Caco-2 (cell line): ENCODE measurements around the gene RAB3B. TPM values are rescaled to one million over a fixed set of nuclear protein-coding genes. Genes with fewer than 3 reads are reported as not detected.

Experiments used
- BruUV-seq: library from RNA; stranded (reverse); fragments of 400-500 nt; replicated peaks from 2 replicates; lab custom pipeline; 2021; lab: Mats Ljungman, UMichigan
- CTCF ChIA-PET: fragments of 300-600 bp; sonication (Branson Sonifier 250); formaldehyde crosslinking; loops from one replicate; lab custom pipeline; 2022; ENCODE audit warnings: antibody characterized with exemption; lab: Charles Lee
- POLR2A ChIA-PET: fragments of 300-600 bp; sonication (Branson Sonifier 250); formaldehyde crosslinking; loops from one replicate; lab custom pipeline; 2022; ENCODE audit warnings: antibody characterized with exemption; lab: Charles Lee
- DNase-seq, 2 experiments: peaks; one replicate each; pipeline versions ENCODE4 v3.0.0 to v3.0.0-alpha.2; 2020 to 2022
- H3K27me3 ChIP-seq: replicated peaks from 2 replicates; pipeline ENCODE4 v1.6.0; 2011; ENCODE audit warnings: low read length; ENCODE audit not compliant: control insufficient read depth, insufficient read depth
- H3K36me3 ChIP-seq: 2 replicates; pipeline ENCODE4 v1.5.1; 2011; ENCODE audit warnings: low read length; ENCODE audit not compliant: control insufficient read depth, insufficient read depth
- H3K4me1 ChIP-seq: fragments of 250-450 bp; sonication (Bioruptor Pico); 2 replicates; pipeline ENCODE4 v1.5.1; 2020; ENCODE audit warnings: mild to moderate bottlenecking
- H3K4me3 ChIP-seq: 2 replicates; pipeline ENCODE4 v1.5.1; 2011; ENCODE audit warnings: low read depth, mild to moderate bottlenecking, control low read depth, low read length
- H3K9me3 ChIP-seq: fragments of 250-450 bp; sonication (Bioruptor Pico); 2 replicates; pipeline ENCODE4 v1.5.1; 2020; ENCODE audit warnings: mild to moderate bottlenecking, moderate library complexity
- H3K27ac Mint-ChIP-seq: one replicate; pipeline ENCODE4 v1.8.0; 2022; ENCODE audit warnings: mixed read lengths; ENCODE audit not compliant: unreplicated experiment
- H3K27me3 Mint-ChIP-seq: one replicate; pipeline ENCODE4 v1.8.0; 2022; ENCODE audit warnings: mixed read lengths; ENCODE audit not compliant: insufficient read depth, unreplicated experiment
- H3K36me3 Mint-ChIP-seq: one replicate; pipeline ENCODE4 v1.8.0; 2022; ENCODE audit warnings: mild to moderate bottlenecking, mixed read lengths; ENCODE audit not compliant: insufficient read depth, unreplicated experiment
- H3K4me1 Mint-ChIP-seq: one replicate; pipeline ENCODE4 v1.8.0; 2022; ENCODE audit warnings: low read depth, mixed read lengths; ENCODE audit not compliant: unreplicated experiment
- H3K4me3 Mint-ChIP-seq: one replicate; pipeline ENCODE4 v1.8.0; 2022; ENCODE audit warnings: mild to moderate bottlenecking, moderate library complexity, mixed read lengths; ENCODE audit not compliant: unreplicated experiment
- H3K9me3 Mint-ChIP-seq: one replicate; pipeline ENCODE4 v1.8.0; 2022; ENCODE audit warnings: mixed read lengths; ENCODE audit not compliant: unreplicated experiment
- intact Hi-C: fragments of 100-400 bp; cut with micrococcal nuclease; formaldehyde crosslinking; loops from one replicate; pipeline ENCODE4 v1.10.0; 2022; ENCODE audit not compliant: unreplicated experiment
- total RNA-seq: library from RNA; stranded (reverse); gene quantifications from 2 replicates; pipeline ENCODE4 v1.2.3, GENCODE V29; 2022
- TF ChIP-seq, protein P1 (sequence below), 2 experiments: fragments of 200-600 bp in 1 of 2; IDR thresholded peaks; 1 replicate in 1 of 2; 2 replicates in 1 of 2; pipeline versions ENCODE4 v1.5.1 to v1.8.0; 2011 to 2022; ENCODE audit warnings: antibody characterized with exemption in 1 of 2, control low read depth in 1 of 2, inconsistent platforms in 1 of 2, low read depth in 1 of 2, low read length in 1 of 2, mild to moderate bottlenecking in 1 of 2, moderate library complexity in 1 of 2; ENCODE audit not compliant: insufficient read depth in 1 of 2, severe bottlenecking in 1 of 2, unreplicated experiment in 1 of 2

RAB3B gene
- total RNA-seq, 1 experiment from 2014 or later, result 11.6 TPM

- intact Hi-C loops, result no loop called here
- H3K4me1 ChIP-seq, result no peaks in the 10 kb centered on the region
- CTCF ChIA-PET, result interaction anchor here (0.6 to 0.7 kb wide), 2 partner anchors 85 to 217 kb away, joined by 3 to 9 read pairs; no protein-coding TSS in a partner anchor
- Mint-ChIP-seq H3K27ac (no peak overlapping the region), H3K27me3 (no peaks in the 10 kb centered on the region), H3K36me3 (no peaks in the 10 kb centered on the region), H3K4me1 (no peaks in the 10 kb centered on the region), H3K4me3 (no peak overlapping the region), H3K9me3 (no peaks in the 10 kb centered on the region)
- no peaks in the 10 kb centered on the region for H3K9me3 ChIP-seq
- H3K27me3 ChIP-seq, result no peaks in the 10 kb centered on the region
- no peak overlapping the region for H3K4me3 ChIP-seq
- TF ChIP-seq, protein P1, sequence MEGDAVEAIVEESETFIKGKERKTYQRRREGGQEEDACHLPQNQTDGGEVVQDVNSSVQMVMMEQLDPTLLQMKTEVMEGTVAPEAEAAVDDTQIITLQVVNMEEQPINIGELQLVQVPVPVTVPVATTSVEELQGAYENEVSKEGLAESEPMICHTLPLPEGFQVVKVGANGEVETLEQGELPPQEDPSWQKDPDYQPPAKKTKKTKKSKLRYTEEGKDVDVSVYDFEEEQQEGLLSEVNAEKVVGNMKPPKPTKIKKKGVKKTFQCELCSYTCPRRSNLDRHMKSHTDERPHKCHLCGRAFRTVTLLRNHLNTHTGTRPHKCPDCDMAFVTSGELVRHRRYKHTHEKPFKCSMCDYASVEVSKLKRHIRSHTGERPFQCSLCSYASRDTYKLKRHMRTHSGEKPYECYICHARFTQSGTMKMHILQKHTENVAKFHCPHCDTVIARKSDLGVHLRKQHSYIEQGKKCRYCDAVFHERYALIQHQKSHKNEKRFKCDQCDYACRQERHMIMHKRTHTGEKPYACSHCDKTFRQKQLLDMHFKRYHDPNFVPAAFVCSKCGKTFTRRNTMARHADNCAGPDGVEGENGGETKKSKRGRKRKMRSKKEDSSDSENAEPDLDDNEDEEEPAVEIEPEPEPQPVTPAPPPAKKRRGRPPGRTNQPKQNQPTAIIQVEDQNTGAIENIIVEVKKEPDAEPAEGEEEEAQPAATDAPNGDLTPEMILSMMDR (IDR thresholded peaks at IDR 0.05; ENCODE audit: insufficient read depth in 1 of 2, low read depth in 1 of 2, low read length in 1 of 2, severe bottlenecking in 1 of 2, unreplicated experiment in 1 of 2), result no peak
- DNase-seq, result no peak
- BruUV-seq, result no TSS peak
- POLR2A ChIA-PET, result no interaction called here
- no peaks in the 10 kb centered on the region for H3K36me3 ChIP-seq
These were observed 83.3 kb downstream of the RAB3B start for GRCh38 chr1:51907079-51907702.

DNA sequence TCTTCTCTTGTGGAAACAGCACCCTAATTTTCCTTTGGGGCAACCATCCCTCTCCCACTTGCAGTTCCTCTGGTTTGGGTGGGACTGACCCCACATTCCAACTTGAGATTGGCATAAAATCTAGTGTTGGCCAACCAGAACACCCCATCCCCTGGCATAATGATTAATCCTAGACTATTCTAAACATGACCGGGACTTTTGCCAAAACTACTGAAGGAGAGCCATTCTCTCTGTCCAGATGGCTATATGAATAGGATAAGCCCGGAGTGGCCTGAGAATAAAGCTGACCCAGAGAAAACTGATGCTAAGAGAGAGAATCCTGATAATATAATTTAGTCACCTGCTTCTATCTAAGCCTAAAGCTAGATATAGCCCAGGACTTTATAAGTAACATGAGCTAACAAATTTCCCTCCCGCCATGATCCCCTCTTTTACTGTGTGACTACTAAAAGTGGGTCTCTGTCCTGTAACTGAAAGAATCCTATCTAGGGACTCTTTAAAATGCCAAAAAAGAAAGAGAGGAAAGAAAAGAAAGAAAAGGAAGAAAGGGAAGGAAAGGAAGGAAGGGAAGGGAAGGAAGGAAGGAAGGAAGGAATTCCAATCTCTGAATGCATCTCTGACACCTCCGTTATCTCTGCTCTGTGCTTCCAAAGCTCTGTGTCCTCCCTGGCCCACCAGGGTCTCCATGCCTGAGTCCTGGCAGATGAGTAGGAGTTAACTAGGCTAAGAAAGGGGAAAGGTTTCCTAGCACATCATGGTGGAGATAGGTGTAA lies 84.0 kb downstream of the RAB3B start:
- no peaks in the 10 kb centered on the region for H3K9me3 ChIP-seq
- no peak overlapping the region for H3K4me3 ChIP-seq
- H3K36me3 ChIP-seq, result no peaks in the 10 kb centered on the region
- DNase-seq, result no peak
- H3K27me3 Mint-ChIP-seq, result no peaks in the 10 kb centered on the region
- no TSS peak for BruUV-seq
- H3K4me3 Mint-ChIP-seq, result no peak overlapping the region
- H3K27ac Mint-ChIP-seq, result no peak overlapping the region
- H3K27me3 ChIP-seq, result no peaks in the 10 kb centered on the region
- intact Hi-C loops, result no loop called here
- H3K9me3 Mint-ChIP-seq, result no peaks in the 10 kb centered on the region
- CTCF ChIA-PET, result interaction anchor here (0.6 kb wide), 1 partner anchor 85 kb away, joined by 3 read pairs; no protein-coding TSS in a partner anchor
- POLR2A ChIA-PET, result no interaction called here
- H3K36me3 Mint-ChIP-seq, result no peaks in the 10 kb centered on the region
- TF ChIP-seq, protein P1 (IDR thresholded peaks at IDR 0.05; ENCODE audit: insufficient read depth in 1 of 2, low read depth in 1 of 2, low read length in 1 of 2, severe bottlenecking in 1 of 2, unreplicated experiment in 1 of 2), result no peak
- no peaks in the 10 kb centered on the region for H3K4me1 ChIP-seq
- no peaks in the 10 kb centered on the region for H3K4me1 Mint-ChIP-seq

- no peaks in the 10 kb centered on the region for H3K9me3 ChIP-seq
- Mint-ChIP-seq H3K4me3 (no peak overlapping the region), H3K27ac (no peak overlapping the region), H3K27me3 (no peaks in the 10 kb centered on the region), H3K4me1 (no peaks in the 10 kb centered on the region), H3K36me3 (no peaks in the 10 kb centered on the region), H3K9me3 (no peaks in the 10 kb centered on the region)
- no TSS peak for BruUV-seq
- TF ChIP-seq, protein P1 (IDR thresholded peaks at IDR 0.05; ENCODE audit: insufficient read depth in 1 of 2, low read depth in 1 of 2, low read length in 1 of 2, severe bottlenecking in 1 of 2, unreplicated experiment in 1 of 2), result no peak
- H3K27me3 ChIP-seq, result no peaks in the 10 kb centered on the region
- no peaks in the 10 kb centered on the region for H3K4me1 ChIP-seq
- no peak for DNase-seq
- ChIA-PET POLR2A (no interaction called here), CTCF (no interaction called here)
- no peaks in the 10 kb centered on the region for H3K36me3 ChIP-seq
- no peak overlapping the region for H3K4me3 ChIP-seq
- intact Hi-C loops, result no loop called here
These were observed 88.0 kb downstream of the RAB3B start for GRCh38 chr1:51902456-51902855.
